ENCODE measurements around the gene PALLD.

Gene PALLD

GRCh38 chr4:168769837-168770236 is 273.0 kb downstream of the PALLD start:
- Mint-ChIP-seq H3K27ac (no peak overlapping the region), H3K4me3 (no peak overlapping the region), H3K27me3 (no peaks in the 10 kb centered on the region), H3K9me3 (peaks cover 4 to 5% of the 10 kb centered on the region in 2 donors), H3K4me1 (no peaks in the 10 kb centered on the region)
- no peak for DNase-seq
- ATAC-seq, result no peak

- Mint-ChIP-seq H3K4me1 (no peaks in the 10 kb centered on the region), H3K27me3 (no peaks in the 10 kb centered on the region), H3K4me3 (no peak overlapping the region), H3K27ac (no peak overlapping the region), H3K9me3 (peaks cover 11 to 13% of the 10 kb centered on the region in 2 donors)
- DNase-seq, result no peak
- no peak for ATAC-seq
Observed at GRCh38 chr4:168771251-168771650, 274.4 kb downstream of the PALLD start.

GRCh38 chr4:168773388-168774195 is 276.7 kb downstream of the PALLD start:
- Mint-ChIP-seq H3K4me1 (no peaks in the 10 kb centered on the region), H3K4me3 (no peak overlapping the region), H3K27me3 (no peaks in the 10 kb centered on the region), H3K9me3 (peaks cover 11 to 26% of the 10 kb centered on the region in 2 donors), H3K27ac (no peak overlapping the region)
- ATAC-seq (no peak), DNase-seq (no peak)

GRCh38 chr4:168776382-168776781 is 279.5 kb downstream of the PALLD start:
- H3K27me3 Mint-ChIP-seq, result peaks cover 7% of the 10 kb centered on the region
- DNase-seq (no peak), ATAC-seq (no peak)
- peaks cover 11 to 26% of the 10 kb centered on the region in 2 donors for H3K9me3 Mint-ChIP-seq
- no peaks in the 10 kb centered on the region for H3K4me1 Mint-ChIP-seq
- no peak overlapping the region for H3K4me3 Mint-ChIP-seq
- H3K27ac Mint-ChIP-seq, result no peak overlapping the region

GRCh38 chr4:168777277-168777965 is 280.6 kb downstream of the PALLD start:
- DNase-seq (no peak), ATAC-seq (no peak)
- Mint-ChIP-seq H3K27ac (no peak overlapping the region), H3K4me3 (no peak overlapping the region), H3K27me3 (peaks cover 7% of the 10 kb centered on the region), H3K9me3 (peaks cover 11 to 26% of the 10 kb centered on the region in 2 donors), H3K4me1 (no peaks in the 10 kb centered on the region)

GRCh38 chr4:168781341-168781740 is 284.5 kb downstream of the PALLD start:
- no peak for ATAC-seq
- DNase-seq, result no peak
- peaks cover 0 to 12% of the 10 kb centered on the region in 2 donors for H3K9me3 Mint-ChIP-seq
- H3K27ac Mint-ChIP-seq, result peak overlapping the region in 1 of 2 donors; percentile 31
- no peaks in the 10 kb centered on the region for H3K4me1 Mint-ChIP-seq
- H3K4me3 Mint-ChIP-seq, result no peak overlapping the region
- H3K27me3 Mint-ChIP-seq, result peaks cover 7% of the 10 kb centered on the region

- Mint-ChIP-seq H3K27me3 (peaks cover 7% of the 10 kb centered on the region), H3K4me3 (no peak overlapping the region), H3K9me3 (peaks cover 0 to 10% of the 10 kb centered on the region in 2 donors), H3K27ac (no peak overlapping the region), H3K4me1 (no peaks in the 10 kb centered on the region)
- DNase-seq (no peak), ATAC-seq (no peak)
Observed at GRCh38 chr4:168781926-168782325, 285.1 kb downstream of the PALLD start.

- Mint-ChIP-seq H3K27ac (no peak overlapping the region), H3K9me3 (peaks cover 0 to 5% of the 10 kb centered on the region in 2 donors), H3K27me3 (peaks cover 7% of the 10 kb centered on the region), H3K4me3 (no peak overlapping the region), H3K4me1 (no peaks in the 10 kb centered on the region)
- DNase-seq, result no peak
- ATAC-seq, result no peak
Observed at GRCh38 chr4:168782439-168782838, 285.6 kb downstream of the PALLD start.

- H3K9me3 Mint-ChIP-seq, result no peaks in the 10 kb centered on the region
- DNase-seq (no peak), ATAC-seq (no peak)
- no peak overlapping the region for H3K4me3 Mint-ChIP-seq
- no peak overlapping the region for H3K27ac Mint-ChIP-seq
- H3K4me1 Mint-ChIP-seq, result no peaks in the 10 kb centered on the region
- H3K27me3 Mint-ChIP-seq, result peaks cover 6% of the 10 kb centered on the region
Observed at GRCh38 chr4:168784786-168785461, 288.1 kb downstream of the PALLD start.

- Mint-ChIP-seq H3K9me3 (no peaks in the 10 kb centered on the region), H3K4me3 (no peak overlapping the region), H3K4me1 (no peaks in the 10 kb centered on the region), H3K27me3 (no peaks in the 10 kb centered on the region), H3K27ac (no peak overlapping the region)
- ATAC-seq (no peak), DNase-seq (no peak)
Observed at GRCh38 chr4:168787334-168787733, 290.5 kb downstream of the PALLD start.

GRCh38 chr4:168787801-168788595 is 291.1 kb downstream of the PALLD start:
- no peaks in the 10 kb centered on the region for H3K9me3 Mint-ChIP-seq
- H3K27ac Mint-ChIP-seq, result no peak overlapping the region
- H3K4me3 Mint-ChIP-seq, result no peak overlapping the region

GRCh38 chr4:168790898-168791297 is 294.0 kb downstream of the PALLD start:
- Mint-ChIP-seq H3K27me3 (no peaks in the 10 kb centered on the region), H3K4me3 (no peak overlapping the region), H3K4me1 (no peaks in the 10 kb centered on the region), H3K27ac (no peak overlapping the region), H3K9me3 (no peaks in the 10 kb centered on the region)
- ATAC-seq (no peak), DNase-seq (no peak)

More at GRCh38 chr4:168787801-168788595, 291.1 kb downstream of the PALLD start:
- no peak for DNase-seq
- Mint-ChIP-seq H3K4me1 (no peaks in the 10 kb centered on the region), H3K27me3 (no peaks in the 10 kb centered on the region)
- no peak for ATAC-seq

GRCh38 chr4:168791376-168791775 is 294.5 kb downstream of the PALLD start:
- Mint-ChIP-seq H3K9me3 (no peaks in the 10 kb centered on the region), H3K4me1 (no peaks in the 10 kb centered on the region), H3K27me3 (no peaks in the 10 kb centered on the region), H3K4me3 (no peak overlapping the region), H3K27ac (no peak overlapping the region)
- DNase-seq (no peak), ATAC-seq (no peak)

- H3K27ac Mint-ChIP-seq, result peak overlapping the region; percentile 23 to 28
- no peak for ATAC-seq
Observed at GRCh38 chr4:168793542-168793941, 296.7 kb downstream of the PALLD start.

GRCh38 chr4:168794092-168794707 is 297.3 kb downstream of the PALLD start:
- DNase-seq, result no peak
- H3K9me3 Mint-ChIP-seq, result no peaks in the 10 kb centered on the region
- no peak overlapping the region for H3K4me3 Mint-ChIP-seq
- H3K27ac Mint-ChIP-seq, result peak overlapping the region in 1 of 2 donors; percentile 23
- no peak for ATAC-seq
- H3K4me1 Mint-ChIP-seq, result no peaks in the 10 kb centered on the region
- no peaks in the 10 kb centered on the region for H3K27me3 Mint-ChIP-seq

More at GRCh38 chr4:168793542-168793941, 296.7 kb downstream of the PALLD start:
- DNase-seq, result no peak
- no peak overlapping the region for H3K4me3 Mint-ChIP-seq
- no peaks in the 10 kb centered on the region for H3K4me1 Mint-ChIP-seq
- no peaks in the 10 kb centered on the region for H3K9me3 Mint-ChIP-seq
- H3K27me3 Mint-ChIP-seq, result no peaks in the 10 kb centered on the region
